Type B pancreatic cell (in vitro differentiated cells): ENCODE measurements around the gene STK33. TPM values are rescaled to one million over a fixed set of nuclear protein-coding genes. Genes with fewer than 3 reads are reported as not detected.

Experiments
- DNase-seq: peaks from one replicate; pipeline ENCODE4 v3.0.0; 2021; ENCODE audit warnings: mixed read lengths; ENCODE audit not compliant: unreplicated experiment; ENCODE audit errors: extremely low spot score
- H3K27ac Mint-ChIP-seq: 2 replicates; pipeline ENCODE4 v1.8.0; 2021; ENCODE audit warnings: mild to moderate bottlenecking, mixed read lengths
- H3K27me3 Mint-ChIP-seq: 2 replicates; pipeline ENCODE4 v1.8.0; 2021; ENCODE audit warnings: mixed read lengths
- H3K36me3 Mint-ChIP-seq: 2 replicates; pipeline ENCODE4 v1.8.0; 2021; ENCODE audit warnings: mixed read lengths
- H3K4me1 Mint-ChIP-seq: one replicate; pipeline ENCODE4 v1.8.0; 2021; ENCODE audit warnings: mixed read lengths; ENCODE audit not compliant: unreplicated experiment
- H3K4me3 Mint-ChIP-seq: 2 replicates; pipeline ENCODE4 v1.8.0; 2021; ENCODE audit warnings: mild to moderate bottlenecking, mixed read lengths
- H3K9me3 Mint-ChIP-seq: 2 replicates; pipeline ENCODE4 v1.8.0; 2021; ENCODE audit warnings: mixed read lengths
- CTCF ChIP-seq: fragments of 200-600 bp; sonication (generic); conservative IDR thresholded peaks from 2 replicates; pipeline ENCODE4 v1.5.0; 2021; ENCODE audit warnings: antibody characterized with exemption, mild to moderate bottlenecking
- total RNA-seq: library from RNA; stranded (reverse); gene quantifications from 2 replicates; pipeline ENCODE4 v1.2.1, GENCODE V29; 2021; ENCODE audit warnings: low replicate concordance

The STK33 gene
- total RNA-seq, 1 donor from 2014 or later, result 20.3 TPM

DNA sequence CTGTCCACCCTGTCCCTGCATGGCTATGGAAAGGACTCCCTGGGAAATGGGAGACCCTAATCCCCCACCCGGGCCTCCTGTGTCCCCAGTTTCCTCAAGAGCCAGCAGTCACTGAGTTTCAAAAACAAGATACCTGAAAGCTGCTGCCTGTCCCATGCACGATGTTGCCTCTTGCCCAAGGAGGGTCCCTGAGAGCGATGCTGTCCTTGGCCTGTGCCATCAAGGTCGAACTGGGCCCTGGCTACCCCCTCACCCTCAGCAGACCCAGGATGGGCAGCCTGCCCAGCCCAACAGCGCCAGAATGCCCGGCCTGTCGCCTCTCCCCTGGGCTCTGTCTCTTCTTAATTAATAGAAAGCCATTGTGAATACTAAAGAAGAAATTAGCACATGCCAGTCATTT, 225.8 kb downstream of the STK33 start:
- no peak for DNase-seq
- no peak for TF ChIP-seq CTCF
- peaks cover 5% of the 10 kb centered on the region for H3K4me1 Mint-ChIP-seq
- H3K4me3 Mint-ChIP-seq, result no peak overlapping the region
- no peaks in the 10 kb centered on the region for H3K9me3 Mint-ChIP-seq
- H3K36me3 Mint-ChIP-seq, result no peaks in the 10 kb centered on the region
- H3K27ac Mint-ChIP-seq, result no peak overlapping the region
- peaks cover 7% of the 10 kb centered on the region for H3K27me3 Mint-ChIP-seq

DNA sequence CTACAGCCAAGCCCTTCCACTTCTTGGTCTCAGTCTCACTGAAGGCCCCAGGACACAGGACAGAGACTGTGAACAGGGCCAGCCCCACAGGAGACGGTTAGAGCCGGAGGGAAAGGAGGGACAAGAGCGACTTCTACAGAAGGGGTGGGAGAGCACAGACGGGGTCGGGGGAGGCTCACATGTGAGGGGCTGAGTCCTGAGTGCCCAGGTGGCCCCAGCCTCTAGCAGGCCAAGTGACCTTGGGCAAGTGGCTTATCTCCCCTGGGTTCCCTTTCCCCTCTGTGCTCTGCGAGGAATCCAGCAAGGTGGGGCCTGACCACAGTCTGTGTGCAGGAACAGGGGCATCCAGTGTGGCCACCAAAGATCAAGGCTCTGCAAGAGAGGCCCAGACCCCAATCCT, 227.7 kb downstream of the STK33 start:
- Mint-ChIP-seq H3K27ac (no peak overlapping the region), H3K27me3 (peaks cover 10% of the 10 kb centered on the region), H3K4me3 (no peak overlapping the region), H3K36me3 (no peaks in the 10 kb centered on the region), H3K9me3 (no peaks in the 10 kb centered on the region), H3K4me1 (peaks cover 5% of the 10 kb centered on the region)
- TF ChIP-seq CTCF, result no peak
- no peak for DNase-seq

- peaks cover 7% of the 10 kb centered on the region for H3K27me3 Mint-ChIP-seq
- peaks cover 5% of the 10 kb centered on the region for H3K4me1 Mint-ChIP-seq
- no peaks in the 10 kb centered on the region for H3K36me3 Mint-ChIP-seq
- no peak overlapping the region for H3K27ac Mint-ChIP-seq
- no peaks in the 10 kb centered on the region for H3K9me3 Mint-ChIP-seq
- TF ChIP-seq CTCF, result no peak
- no peak for DNase-seq
- no peak overlapping the region for H3K4me3 Mint-ChIP-seq
Measured at GRCh38 chr11:8365216-8365941, 228.6 kb downstream of the STK33 start.

- no peak overlapping the region for H3K4me3 Mint-ChIP-seq
- H3K4me1 Mint-ChIP-seq, result peaks cover 4% of the 10 kb centered on the region
- H3K9me3 Mint-ChIP-seq, result no peaks in the 10 kb centered on the region
- H3K36me3 Mint-ChIP-seq, result no peaks in the 10 kb centered on the region
- H3K27ac Mint-ChIP-seq, result no peak overlapping the region
- DNase-seq, result no peak
- TF ChIP-seq CTCF, result no peak
- H3K27me3 Mint-ChIP-seq, result peaks cover 7% of the 10 kb centered on the region
Measured at GRCh38 chr11:8363921-8364320, 230.1 kb downstream of the STK33 start.

- H3K4me1 Mint-ChIP-seq, result no peaks in the 10 kb centered on the region
- TF ChIP-seq CTCF, result no peak
- no peaks in the 10 kb centered on the region for H3K9me3 Mint-ChIP-seq
- H3K27ac Mint-ChIP-seq, result no peak overlapping the region
- peaks cover 7% of the 10 kb centered on the region for H3K27me3 Mint-ChIP-seq
- no peaks in the 10 kb centered on the region for H3K36me3 Mint-ChIP-seq
- no peak overlapping the region for H3K4me3 Mint-ChIP-seq
- no peak for DNase-seq
Measured at GRCh38 chr11:8362899-8363298, 231.1 kb downstream of the STK33 start.
